Retinal pigment epithelial cell (primary cell): ENCODE results near the gene ZBTB46.

ENCODE experiments used
- DNase-seq: peaks from one replicate; pipeline ENCODE4 v3.0.0-alpha.2; 2010; ENCODE audit warnings: low read depth
- H3K4me3 ChIP-seq: 2 replicates; pipeline ENCODE4 v1.5.1; 2011; ENCODE audit warnings: mild to moderate bottlenecking, low read length, control low read depth, moderate library complexity
- CTCF ChIP-seq: conservative IDR thresholded peaks from 2 replicates; pipeline ENCODE4 v1.5.1; 2011; ENCODE audit warnings: low read depth, low read length, control low read depth, inconsistent platforms

ZBTB46 gene

GRCh38 chr20:63835021-63835858 lies 4.2 kb upstream of the ZBTB46 start:
- TF ChIP-seq CTCF: no peak
- no peak overlapping the region for H3K4me3 ChIP-seq
- DNase-seq: peak; percentile 71

GRCh38 chr20:63834491-63834880 lies 3.4 kb upstream of the ZBTB46 start:
- DNase-seq: no peak
- no peak overlapping the region for H3K4me3 ChIP-seq
- TF ChIP-seq CTCF: no peak

GRCh38 chr20:63833776-63834490 lies 2.9 kb upstream of the ZBTB46 start:
- no peak overlapping the region for H3K4me3 ChIP-seq
- DNase-seq: no peak
- no peak for TF ChIP-seq CTCF

GRCh38 chr20:63831993-63832686 lies 1.1 kb upstream of the ZBTB46 start:
- TF ChIP-seq CTCF: no peak
- DNase-seq: no peak
- H3K4me3 ChIP-seq: no peak overlapping the region

GRCh38 chr20:63831646-63831992 lies 555 bp upstream of the ZBTB46 start:
- no peak for TF ChIP-seq CTCF
- DNase-seq: no peak
- no peak overlapping the region for H3K4me3 ChIP-seq

- H3K4me3 ChIP-seq: peak overlapping the region; percentile 43
- no peak for DNase-seq
- TF ChIP-seq CTCF: no peak
These were observed 874 bp downstream of the ZBTB46 start for GRCh38 chr20:63829945-63830835.
